DOHH2 (cell line): ENCODE data around the gene NUP205.

Experiments
- H3F3A ChIP-seq: fragments of 200-600 bp; sonication (generic), shearing (Covaris generic); 2 replicates; pipeline ENCODE4 v1.6.0; 2016; ENCODE audit warnings: antibody characterized with exemption, mild to moderate bottlenecking; ENCODE audit not compliant: control insufficient read depth, insufficient read depth
- H3K27ac ChIP-seq: fragments of 200-600 bp; sonication (generic); 2 replicates; pipeline ENCODE4 v1.5.1; 2014; ENCODE audit warnings: low read depth, mild to moderate bottlenecking, low read length, moderate library complexity
- H3K27me3 ChIP-seq: fragments of 200-600 bp; sonication (generic); 2 replicates; pipeline ENCODE4 v1.6.1; 2014; ENCODE audit warnings: mild to moderate bottlenecking, low read length, mixed read lengths; ENCODE audit not compliant: control insufficient read depth
- H3K36me3 ChIP-seq: fragments of 200-600 bp; sonication (generic); 2 replicates; pipeline ENCODE4 v1.6.1; 2014; ENCODE audit warnings: mild to moderate bottlenecking, low read length, moderate library complexity, mixed read lengths; ENCODE audit not compliant: control insufficient read depth
- H3K4me1 ChIP-seq: fragments of 200-600 bp; sonication (generic); 2 replicates; pipeline ENCODE4 v1.6.1; 2014; ENCODE audit warnings: mild to moderate bottlenecking, low read length, mixed read lengths; ENCODE audit not compliant: control insufficient read depth
- H3K4me2 ChIP-seq: fragments of 200-600 bp; sonication (generic); 2 replicates; pipeline ENCODE4 v1.6.0; 2014; ENCODE audit warnings: mild to moderate bottlenecking, low read length, moderate library complexity
- H3K4me3 ChIP-seq: fragments of 200-600 bp; sonication (generic); 2 replicates; pipeline ENCODE4 v1.5.1; 2014; ENCODE audit warnings: mild to moderate bottlenecking, low read length, mixed read lengths
- H3K79me2 ChIP-seq: fragments of 200-600 bp; sonication (generic); 2 replicates; pipeline ENCODE4 v1.6.1; 2014; ENCODE audit warnings: mild to moderate bottlenecking, low read length, mixed read lengths; ENCODE audit not compliant: control insufficient read depth
- H3K9me2 ChIP-seq: fragments of 200-600 bp; sonication (generic); replicated peaks from 2 replicates; pipeline ENCODE4 v1.6.1; 2014; ENCODE audit warnings: mild to moderate bottlenecking, low read length, mixed read lengths; ENCODE audit not compliant: control insufficient read depth
- H3K9me3 ChIP-seq: fragments of 200-600 bp; sonication (generic); 2 replicates; pipeline ENCODE4 v1.6.1; 2014; ENCODE audit warnings: antibody characterized with exemption, low read length, mixed read lengths; ENCODE audit not compliant: control insufficient read depth, insufficient read depth
- H4K20me1 ChIP-seq: fragments of 200-600 bp; sonication (generic); 2 replicates; pipeline ENCODE4 v1.6.0; 2014; ENCODE audit warnings: low read depth, mild to moderate bottlenecking, antibody characterized with exemption, low read length, moderate library complexity; ENCODE audit not compliant: control insufficient read depth, insufficient read depth
- EZH2phosphoT487 ChIP-seq: fragments of 200-600 bp; sonication (generic); IDR thresholded peaks from 2 replicates; pipeline ENCODE4 v1.6.1; 2017; ENCODE audit warnings: borderline replicate concordance, mild to moderate bottlenecking, antibody characterized with exemption, low read length, moderate library complexity, mixed read lengths
- TF ChIP-seq, protein P1 (sequence below): fragments of 200-600 bp; sonication (generic); IDR thresholded peaks from one replicate; pipeline ENCODE4 v1.5.1; 2014; ENCODE audit warnings: antibody characterized with exemption, mild to moderate bottlenecking, low read depth, low read length; ENCODE audit not compliant: poor library complexity, severe bottlenecking

The NUP205 gene

DNA sequence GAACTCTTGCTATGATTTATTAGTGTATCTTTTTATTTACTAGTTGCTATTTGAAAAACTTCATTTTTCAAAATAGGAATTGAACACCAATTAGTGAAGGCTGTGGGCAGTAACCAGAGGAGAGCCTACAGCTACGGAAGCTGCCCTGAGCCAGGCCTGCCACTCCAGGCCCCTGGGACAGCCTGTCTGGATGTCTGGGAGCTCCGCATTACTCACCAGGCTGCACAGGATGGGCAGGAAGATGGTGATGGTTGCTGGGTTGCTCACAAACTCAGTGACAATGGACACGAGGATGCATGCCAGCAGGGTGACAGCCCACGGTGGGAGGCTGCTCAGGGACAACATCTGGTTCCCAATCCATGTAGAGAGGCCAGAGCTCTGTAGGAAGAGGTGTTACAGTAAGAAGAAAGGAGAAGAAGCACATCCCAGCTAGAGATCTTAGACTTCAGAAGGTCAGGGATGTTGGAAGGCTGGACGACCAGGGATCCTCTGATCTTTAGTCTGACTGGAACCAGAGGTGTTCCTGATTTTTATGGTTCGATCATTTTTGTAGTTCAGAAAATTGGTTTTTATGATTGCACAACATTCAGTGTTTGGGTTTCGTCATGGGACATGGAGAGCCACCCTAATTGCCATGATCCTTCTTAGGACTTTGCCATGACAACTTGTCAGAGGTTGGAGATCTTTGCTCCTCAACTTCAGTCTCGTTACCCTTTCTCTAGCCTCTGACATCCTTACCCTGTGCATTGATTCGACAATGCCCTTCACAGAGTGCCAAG is 127.8 kb downstream of the NUP205 start:
- H4K20me1 ChIP-seq = no peaks in the 10 kb centered on the region
- no peaks in the 10 kb centered on the region for H3K9me3 ChIP-seq
- H3K9me2 ChIP-seq = no peaks in the 10 kb centered on the region
- no peaks in the 10 kb centered on the region for H3K27me3 ChIP-seq
- no peak overlapping the region for H3K4me2 ChIP-seq
- H3K27ac ChIP-seq = no peak overlapping the region
- no peaks in the 10 kb centered on the region for H3K4me1 ChIP-seq
- no peaks in the 10 kb centered on the region for H3K79me2 ChIP-seq
- no peaks in the 10 kb centered on the region for H3K36me3 ChIP-seq
- no peaks in the 10 kb centered on the region for H3F3A ChIP-seq
- H3K4me3 ChIP-seq = no peak overlapping the region
- no peak for TF ChIP-seq EZH2phosphoT487
- TF ChIP-seq, protein P1, sequence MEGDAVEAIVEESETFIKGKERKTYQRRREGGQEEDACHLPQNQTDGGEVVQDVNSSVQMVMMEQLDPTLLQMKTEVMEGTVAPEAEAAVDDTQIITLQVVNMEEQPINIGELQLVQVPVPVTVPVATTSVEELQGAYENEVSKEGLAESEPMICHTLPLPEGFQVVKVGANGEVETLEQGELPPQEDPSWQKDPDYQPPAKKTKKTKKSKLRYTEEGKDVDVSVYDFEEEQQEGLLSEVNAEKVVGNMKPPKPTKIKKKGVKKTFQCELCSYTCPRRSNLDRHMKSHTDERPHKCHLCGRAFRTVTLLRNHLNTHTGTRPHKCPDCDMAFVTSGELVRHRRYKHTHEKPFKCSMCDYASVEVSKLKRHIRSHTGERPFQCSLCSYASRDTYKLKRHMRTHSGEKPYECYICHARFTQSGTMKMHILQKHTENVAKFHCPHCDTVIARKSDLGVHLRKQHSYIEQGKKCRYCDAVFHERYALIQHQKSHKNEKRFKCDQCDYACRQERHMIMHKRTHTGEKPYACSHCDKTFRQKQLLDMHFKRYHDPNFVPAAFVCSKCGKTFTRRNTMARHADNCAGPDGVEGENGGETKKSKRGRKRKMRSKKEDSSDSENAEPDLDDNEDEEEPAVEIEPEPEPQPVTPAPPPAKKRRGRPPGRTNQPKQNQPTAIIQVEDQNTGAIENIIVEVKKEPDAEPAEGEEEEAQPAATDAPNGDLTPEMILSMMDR = no peak

DNA sequence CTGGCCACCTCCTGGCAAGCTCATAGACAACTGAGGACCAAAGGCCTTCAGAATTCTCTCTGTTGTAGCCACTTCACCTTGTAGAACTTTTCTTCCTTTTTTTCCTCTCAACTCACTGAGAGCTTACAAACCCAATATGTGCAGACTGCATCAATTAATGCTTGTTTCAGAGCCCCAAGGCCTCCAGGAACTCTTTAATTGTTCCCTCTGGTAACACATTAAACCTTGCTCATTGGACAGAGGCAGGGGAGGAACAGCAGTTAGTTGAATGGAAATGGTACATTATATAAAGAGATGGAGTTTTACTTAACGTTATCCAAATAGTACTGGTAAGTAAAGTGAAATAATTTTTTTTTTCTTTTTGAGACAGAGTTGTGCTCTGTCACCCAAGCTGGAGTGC is 129.7 kb downstream of the NUP205 start:
- no peaks in the 10 kb centered on the region for H3K36me3 ChIP-seq
- no peak overlapping the region for H3K4me3 ChIP-seq
- H3K79me2 ChIP-seq = no peaks in the 10 kb centered on the region

DNA sequence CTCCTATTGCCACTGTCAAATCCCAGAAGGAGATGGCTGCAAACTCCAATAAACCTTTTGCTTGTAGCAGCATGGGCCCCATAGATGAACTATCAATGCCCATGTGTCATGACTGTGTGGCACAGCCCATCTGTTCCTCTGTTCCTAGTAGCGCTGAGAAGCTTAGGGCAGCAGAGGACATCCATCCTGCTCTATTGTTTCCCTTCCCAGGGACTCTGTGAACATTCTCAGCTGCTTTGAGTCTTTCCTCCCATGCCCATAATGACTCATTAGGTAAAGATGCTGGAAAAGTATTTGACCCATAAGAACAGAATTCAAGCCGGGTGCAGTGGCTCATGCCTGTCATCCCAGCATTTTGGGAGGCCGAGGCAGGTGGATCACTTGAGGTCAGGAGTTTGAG is 132.8 kb downstream of the NUP205 start:
- TF ChIP-seq, protein P1 = no peak
- TF ChIP-seq EZH2phosphoT487 = no peak
- Histone ChIP-seq H3K79me2 (no peaks in the 10 kb centered on the region), H4K20me1 (no peaks in the 10 kb centered on the region), H3K27me3 (no peaks in the 10 kb centered on the region), H3F3A (no peaks in the 10 kb centered on the region), H3K4me1 (no peaks in the 10 kb centered on the region), H3K9me2 (no peaks in the 10 kb centered on the region), H3K4me3 (no peak overlapping the region), H3K4me2 (no peak overlapping the region), H3K27ac (no peak overlapping the region), H3K36me3 (no peaks in the 10 kb centered on the region), H3K9me3 (no peaks in the 10 kb centered on the region)

More for the DNA sequence above, 129.7 kb downstream of the NUP205 start:
- Histone ChIP-seq H4K20me1 (no peaks in the 10 kb centered on the region), H3F3A (no peaks in the 10 kb centered on the region), H3K27ac (no peak overlapping the region), H3K9me2 (no peaks in the 10 kb centered on the region), H3K9me3 (no peaks in the 10 kb centered on the region), H3K27me3 (no peaks in the 10 kb centered on the region), H3K4me2 (no peak overlapping the region), H3K4me1 (no peaks in the 10 kb centered on the region)
- TF ChIP-seq EZH2phosphoT487 = no peak
- TF ChIP-seq, protein P1 = no peak
